IPS-20b (cell line): Measurements from ENCODE around the gene TEX14.
"Not testable (repeated sequence)": the region's sequence is repeated elsewhere in the genome, so short reads cannot be mapped to it uniquely, and the experiment has no call there.

Experiments used
- H3K27ac ChIP-seq: one replicate; pipeline ENCODE4 v1.5.1; 2013; ENCODE audit warnings: low read length
- H3K27me3 ChIP-seq: 2 replicates; pipeline ENCODE4 v1.6.1; 2013; ENCODE audit warnings: mild to moderate bottlenecking, low read length, inconsistent platforms; ENCODE audit not compliant: insufficient read depth
- H3K36me3 ChIP-seq: 2 replicates; pipeline ENCODE4 v1.6.1; 2013; ENCODE audit warnings: low read depth, mild to moderate bottlenecking, inconsistent platforms, low read length, moderate library complexity; ENCODE audit not compliant: insufficient read depth
- H3K4me1 ChIP-seq: 2 replicates; pipeline ENCODE4 v1.6.1; 2013; ENCODE audit warnings: mild to moderate bottlenecking, control low read depth, inconsistent platforms, low read length, moderate library complexity; ENCODE audit not compliant: insufficient read depth
- H3K4me3 ChIP-seq: 2 replicates; pipeline ENCODE4 v1.5.1; 2013; ENCODE audit warnings: mild to moderate bottlenecking, low read length, inconsistent platforms
- H3K9ac ChIP-seq: 2 replicates; pipeline ENCODE4 v1.6.1; 2013; ENCODE audit warnings: low read depth, mild to moderate bottlenecking, inconsistent platforms, low read length, moderate library complexity
- H3K9me3 ChIP-seq: 2 replicates; pipeline ENCODE4 v1.6.1; 2013; ENCODE audit warnings: mild to moderate bottlenecking, low read depth, low read length, inconsistent platforms; ENCODE audit not compliant: insufficient read depth

Gene TEX14

GRCh38 chr17:58587713-58588117 lies 104.1 kb downstream of the TEX14 start:
- no peaks in the 10 kb centered on the region for H3K9me3 ChIP-seq
- H3K27ac ChIP-seq = no peak overlapping the region
- no peak overlapping the region for H3K9ac ChIP-seq
- H3K4me3 ChIP-seq = no peak overlapping the region
- no peaks in the 10 kb centered on the region for H3K36me3 ChIP-seq
- no peaks in the 10 kb centered on the region for H3K4me1 ChIP-seq
- no peaks in the 10 kb centered on the region for H3K27me3 ChIP-seq

- no peak overlapping the region for H3K9ac ChIP-seq
- no peaks in the 10 kb centered on the region for H3K9me3 ChIP-seq
- H3K27me3 ChIP-seq = no peaks in the 10 kb centered on the region
- H3K36me3 ChIP-seq = no peaks in the 10 kb centered on the region
- no peak overlapping the region for H3K4me3 ChIP-seq
- H3K4me1 ChIP-seq = no peaks in the 10 kb centered on the region
- H3K27ac ChIP-seq = no peak overlapping the region
These were observed 105.7 kb downstream of the TEX14 start for GRCh38 chr17:58586009-58586644.

GRCh38 chr17:58585554-58585953 lies 106.3 kb downstream of the TEX14 start:
- Histone ChIP-seq H3K36me3 (no peaks in the 10 kb centered on the region), H3K27ac (no peak overlapping the region), H3K4me1 (no peaks in the 10 kb centered on the region), H3K9me3 (no peaks in the 10 kb centered on the region), H3K27me3 (no peaks in the 10 kb centered on the region), H3K9ac (no peak overlapping the region), H3K4me3 (no peak overlapping the region)

- Histone ChIP-seq H3K36me3 (no peaks in the 10 kb centered on the region), H3K4me3 (no peak overlapping the region), H3K9me3 (no peaks in the 10 kb centered on the region), H3K4me1 (no peaks in the 10 kb centered on the region), H3K27me3 (no peaks in the 10 kb centered on the region), H3K27ac (no peak overlapping the region), H3K9ac (no peak overlapping the region)
These were observed 108.4 kb downstream of the TEX14 start for GRCh38 chr17:58583486-58583885.

GRCh38 chr17:58582718-58583117 lies 109.1 kb downstream of the TEX14 start:
- H3K36me3 ChIP-seq, H3K4me3 ChIP-seq, H3K27ac ChIP-seq, H3K27me3 ChIP-seq, H3K9me3 ChIP-seq, H3K9ac ChIP-seq, H3K4me1 ChIP-seq: not testable (repeated sequence)

- H3K36me3 ChIP-seq = no peaks in the 10 kb centered on the region
- H3K9ac ChIP-seq = no peak overlapping the region
- H3K27me3 ChIP-seq = no peaks in the 10 kb centered on the region
- no peaks in the 10 kb centered on the region for H3K9me3 ChIP-seq
- H3K4me1 ChIP-seq = no peaks in the 10 kb centered on the region
- H3K4me3 ChIP-seq = no peak overlapping the region
- H3K27ac ChIP-seq = no peak overlapping the region
These were observed 111.2 kb downstream of the TEX14 start for GRCh38 chr17:58580671-58581070.

GRCh38 chr17:58577696-58578095 lies 114.1 kb downstream of the TEX14 start:
- H3K36me3 ChIP-seq = no peaks in the 10 kb centered on the region
- H3K27ac ChIP-seq = no peak overlapping the region
- H3K4me1 ChIP-seq = no peaks in the 10 kb centered on the region
- H3K27me3 ChIP-seq = no peaks in the 10 kb centered on the region
- H3K9me3 ChIP-seq = no peaks in the 10 kb centered on the region
- H3K9ac ChIP-seq = no peak overlapping the region
- no peak overlapping the region for H3K4me3 ChIP-seq

- no peaks in the 10 kb centered on the region for H3K36me3 ChIP-seq
- no peaks in the 10 kb centered on the region for H3K9me3 ChIP-seq
- H3K4me1 ChIP-seq = no peaks in the 10 kb centered on the region
- H3K4me3 ChIP-seq = no peak overlapping the region
- no peak overlapping the region for H3K27ac ChIP-seq
- H3K27me3 ChIP-seq = no peaks in the 10 kb centered on the region
- no peak overlapping the region for H3K9ac ChIP-seq
These were observed 115.0 kb downstream of the TEX14 start for GRCh38 chr17:58576679-58577367.

GRCh38 chr17:58575511-58575910 lies 116.3 kb downstream of the TEX14 start:
- no peaks in the 10 kb centered on the region for H3K9me3 ChIP-seq
- H3K27ac ChIP-seq = no peak overlapping the region

GRCh38 chr17:58574025-58574424 lies 117.8 kb downstream of the TEX14 start:
- Histone ChIP-seq H3K9me3 (no peaks in the 10 kb centered on the region), H3K4me3 (no peak overlapping the region), H3K4me1 (no peaks in the 10 kb centered on the region), H3K27me3 (no peaks in the 10 kb centered on the region), H3K36me3 (no peaks in the 10 kb centered on the region), H3K9ac (no peak overlapping the region), H3K27ac (no peak overlapping the region)

More at GRCh38 chr17:58575511-58575910, 116.3 kb downstream of the TEX14 start:
- Histone ChIP-seq H3K4me1 (no peaks in the 10 kb centered on the region), H3K9ac (no peak overlapping the region), H3K36me3 (no peaks in the 10 kb centered on the region), H3K4me3 (no peak overlapping the region), H3K27me3 (no peaks in the 10 kb centered on the region)

GRCh38 chr17:58572846-58573245 lies 119.0 kb downstream of the TEX14 start:
- H3K4me1 ChIP-seq = peaks cover 1% of the 10 kb centered on the region; the same call in 1 of the 2 replicates
- no peak overlapping the region for H3K4me3 ChIP-seq
- no peaks in the 10 kb centered on the region for H3K27me3 ChIP-seq
- H3K9me3 ChIP-seq = no peaks in the 10 kb centered on the region
- no peak overlapping the region for H3K9ac ChIP-seq
- H3K27ac ChIP-seq = no peak overlapping the region
- H3K36me3 ChIP-seq = no peaks in the 10 kb centered on the region

GRCh38 chr17:58570758-58571157 lies 121.1 kb downstream of the TEX14 start:
- H3K9ac ChIP-seq = no peak overlapping the region
- no peaks in the 10 kb centered on the region for H3K27me3 ChIP-seq
- H3K4me3 ChIP-seq = no peak overlapping the region
- H3K36me3 ChIP-seq = no peaks in the 10 kb centered on the region
- no peaks in the 10 kb centered on the region for H3K9me3 ChIP-seq
- H3K4me1 ChIP-seq = peaks cover 7% of the 10 kb centered on the region; the same call in 1 of the 2 replicates
- H3K27ac ChIP-seq = no peak overlapping the region
